OCI-LY3 (cell line): ENCODE results near the gene CLCN2.

Experiments
- EZH2phosphoT487 ChIP-seq: fragments of 200-600 bp; shearing (Covaris generic); IDR thresholded peaks from 2 replicates; pipeline ENCODE4 v1.6.1; 2018; ENCODE audit warnings: antibody characterized with exemption, mixed run types, low read depth
- TF ChIP-seq, protein P1 (sequence below): fragments of 200-600, 300-600 bp; sonication (generic); IDR thresholded peaks from 2 replicates; pipeline ENCODE4 v1.5.1; 2014; ENCODE audit warnings: antibody characterized with exemption, low read length, low read depth

DNA sequence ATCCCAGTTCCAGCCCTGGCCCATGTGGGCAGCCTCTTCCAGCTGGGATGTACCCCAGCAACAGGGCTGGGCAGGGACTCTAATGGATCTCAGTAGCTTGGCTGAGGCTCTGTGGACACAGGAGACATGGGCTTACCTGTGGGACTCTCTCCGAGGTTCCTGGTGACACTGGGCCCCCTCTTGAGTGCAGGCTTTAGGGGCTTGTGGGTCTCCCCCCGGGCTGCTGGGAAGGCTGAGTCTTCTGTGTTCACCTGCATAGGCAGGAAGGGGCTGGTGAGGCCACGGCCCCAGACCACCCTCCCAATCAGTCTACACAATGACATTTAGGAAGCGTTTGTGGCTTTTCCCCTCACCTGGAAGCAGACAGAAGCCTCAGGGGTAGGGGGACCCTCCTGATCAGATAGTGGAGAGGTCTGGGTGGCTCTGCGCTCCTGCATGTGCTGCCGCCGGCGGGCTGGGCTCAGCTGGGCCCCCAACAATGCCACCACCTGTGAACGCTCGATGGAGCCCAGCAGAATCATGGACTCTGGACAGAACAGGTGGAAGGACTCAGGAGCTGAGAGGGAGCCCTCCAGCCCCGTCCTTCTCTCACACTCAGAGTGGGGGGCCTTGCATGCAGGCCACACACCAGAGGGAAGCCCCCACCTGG, 8.4 kb downstream of the CLCN2 start:
- TF ChIP-seq, protein P1, sequence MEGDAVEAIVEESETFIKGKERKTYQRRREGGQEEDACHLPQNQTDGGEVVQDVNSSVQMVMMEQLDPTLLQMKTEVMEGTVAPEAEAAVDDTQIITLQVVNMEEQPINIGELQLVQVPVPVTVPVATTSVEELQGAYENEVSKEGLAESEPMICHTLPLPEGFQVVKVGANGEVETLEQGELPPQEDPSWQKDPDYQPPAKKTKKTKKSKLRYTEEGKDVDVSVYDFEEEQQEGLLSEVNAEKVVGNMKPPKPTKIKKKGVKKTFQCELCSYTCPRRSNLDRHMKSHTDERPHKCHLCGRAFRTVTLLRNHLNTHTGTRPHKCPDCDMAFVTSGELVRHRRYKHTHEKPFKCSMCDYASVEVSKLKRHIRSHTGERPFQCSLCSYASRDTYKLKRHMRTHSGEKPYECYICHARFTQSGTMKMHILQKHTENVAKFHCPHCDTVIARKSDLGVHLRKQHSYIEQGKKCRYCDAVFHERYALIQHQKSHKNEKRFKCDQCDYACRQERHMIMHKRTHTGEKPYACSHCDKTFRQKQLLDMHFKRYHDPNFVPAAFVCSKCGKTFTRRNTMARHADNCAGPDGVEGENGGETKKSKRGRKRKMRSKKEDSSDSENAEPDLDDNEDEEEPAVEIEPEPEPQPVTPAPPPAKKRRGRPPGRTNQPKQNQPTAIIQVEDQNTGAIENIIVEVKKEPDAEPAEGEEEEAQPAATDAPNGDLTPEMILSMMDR = no peak
- TF ChIP-seq EZH2phosphoT487 = no peak
